MG63 (cell line): ENCODE data around the gene MGP. TPM values are rescaled to one million over a fixed set of nuclear protein-coding genes. Genes with fewer than 3 reads are reported as not detected.

ENCODE experiments used
- DNase-seq: peaks from one replicate; pipeline ENCODE4 v3.0.0-alpha.2; 2020
- H3K27me3 ChIP-seq: fragments of 250-450 bp; sonication (Bioruptor Pico); 2 replicates; pipeline ENCODE4 v1.5.1; 2020; ENCODE audit warnings: mild to moderate bottlenecking, moderate library complexity
- H3K36me3 ChIP-seq: fragments of 250-450 bp; sonication (Bioruptor Pico); 2 replicates; pipeline ENCODE4 v1.5.1; 2020; ENCODE audit warnings: mild to moderate bottlenecking, moderate library complexity
- H3K4me3 ChIP-seq: fragments of 250-450 bp; sonication (Bioruptor Pico); 2 replicates; pipeline ENCODE4 v1.5.1; 2020; ENCODE audit warnings: mild to moderate bottlenecking, moderate library complexity
- H3K9me3 ChIP-seq: fragments of 250-450 bp; sonication (Bioruptor Pico); 2 replicates; pipeline ENCODE4 v1.5.1; 2020; ENCODE audit warnings: mild to moderate bottlenecking, moderate library complexity
- total RNA-seq: library from RNA; depleted of rRNA; stranded (reverse); fragments of >200 nt; shearing (Covaris generic); gene quantifications from 2 replicates; pipeline ENCODE4 v1.2.3, GENCODE V29; 2014; ENCODE audit warnings: low replicate concordance; rRNA removed

MGP gene
- total RNA-seq = 0.69 and 0.72 TPM in 2 replicates

DNA sequence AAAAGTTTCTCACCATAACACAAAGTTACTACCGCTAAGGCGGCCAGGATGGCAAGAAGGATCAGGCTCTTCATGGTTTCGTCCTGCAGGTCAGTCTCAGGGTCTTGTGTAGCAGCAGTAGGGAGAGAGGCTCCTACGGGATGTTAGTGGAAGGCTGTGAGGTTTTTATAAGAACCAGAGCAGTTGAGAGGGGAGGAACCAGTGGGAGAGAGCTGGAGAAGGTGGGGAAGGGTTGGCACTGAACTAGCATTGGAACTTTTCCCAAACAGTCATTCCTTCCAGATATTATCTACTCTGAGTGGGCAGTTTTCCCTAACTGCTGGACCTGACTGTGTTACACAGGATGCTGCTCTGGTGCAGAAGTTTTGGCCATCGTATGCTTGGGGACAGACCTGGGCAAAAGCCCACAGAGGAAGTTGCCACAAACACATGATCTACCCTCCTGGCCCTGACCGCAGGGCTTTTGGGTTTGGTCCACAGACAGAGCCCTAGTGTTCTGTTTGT, at the start of gene MGP:
MGP (minus strand) TSS at position 137 of the 504 bp plus-strand sequence; CDS start at position 74, 63 bp downstream.
- H3K36me3 ChIP-seq = no peaks in the 10 kb centered on the region
- H3K4me3 ChIP-seq = no peak within 1 kb of the TSS
- DNase-seq = peak; percentile 43
- no peaks in the 10 kb centered on the region for H3K9me3 ChIP-seq
- H3K27me3 ChIP-seq = no peaks in the 10 kb centered on the region; the same call in 1 of the 2 replicates

DNA sequence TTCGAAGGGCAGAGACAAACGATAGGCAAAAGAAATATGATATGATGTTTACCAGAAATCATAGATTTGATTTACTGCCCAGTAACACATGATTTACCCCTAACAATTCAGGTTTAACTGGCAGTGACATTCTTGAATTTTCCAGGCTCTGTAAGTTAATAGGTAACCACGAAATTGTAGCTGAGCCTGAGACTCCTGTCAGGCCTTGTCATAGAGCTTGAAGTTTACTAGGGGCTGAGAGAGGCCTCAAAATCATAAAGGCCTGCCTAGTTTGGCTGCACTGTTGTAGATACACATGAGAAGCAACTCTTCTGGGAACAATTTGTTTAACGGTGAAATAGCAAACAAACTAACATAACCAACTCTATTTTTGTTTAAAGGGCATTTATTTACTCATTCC, 49.4 kb upstream of the MGP start:
- H3K4me3 ChIP-seq = no peak overlapping the region
- no peaks in the 10 kb centered on the region for H3K36me3 ChIP-seq
- H3K9me3 ChIP-seq = no peaks in the 10 kb centered on the region
- H3K27me3 ChIP-seq = no peaks in the 10 kb centered on the region
- no peak for DNase-seq

DNA sequence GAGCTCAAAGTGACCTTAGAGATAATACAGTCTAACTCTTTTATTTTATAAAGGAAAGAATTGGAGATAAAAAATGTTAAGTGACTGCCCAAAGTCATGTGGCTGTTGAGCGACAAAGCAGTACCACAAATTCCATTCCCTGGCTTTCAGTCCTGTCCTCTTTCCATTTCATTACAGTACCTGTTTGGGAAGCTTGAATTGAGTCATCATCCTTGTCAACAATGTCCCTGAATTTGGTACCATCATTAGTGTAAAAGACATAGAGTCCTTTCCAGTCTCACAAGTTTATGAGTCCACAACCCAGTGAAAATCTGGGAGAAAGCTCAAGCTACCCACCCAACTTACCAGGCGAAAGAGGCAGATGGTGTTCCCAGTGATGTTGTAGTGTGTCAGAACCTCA, 48.9 kb upstream of the MGP start:
- H3K27me3 ChIP-seq = no peaks in the 10 kb centered on the region
- H3K4me3 ChIP-seq = no peak overlapping the region
- H3K9me3 ChIP-seq = no peaks in the 10 kb centered on the region
- no peaks in the 10 kb centered on the region for H3K36me3 ChIP-seq
- no peak for DNase-seq

DNA sequence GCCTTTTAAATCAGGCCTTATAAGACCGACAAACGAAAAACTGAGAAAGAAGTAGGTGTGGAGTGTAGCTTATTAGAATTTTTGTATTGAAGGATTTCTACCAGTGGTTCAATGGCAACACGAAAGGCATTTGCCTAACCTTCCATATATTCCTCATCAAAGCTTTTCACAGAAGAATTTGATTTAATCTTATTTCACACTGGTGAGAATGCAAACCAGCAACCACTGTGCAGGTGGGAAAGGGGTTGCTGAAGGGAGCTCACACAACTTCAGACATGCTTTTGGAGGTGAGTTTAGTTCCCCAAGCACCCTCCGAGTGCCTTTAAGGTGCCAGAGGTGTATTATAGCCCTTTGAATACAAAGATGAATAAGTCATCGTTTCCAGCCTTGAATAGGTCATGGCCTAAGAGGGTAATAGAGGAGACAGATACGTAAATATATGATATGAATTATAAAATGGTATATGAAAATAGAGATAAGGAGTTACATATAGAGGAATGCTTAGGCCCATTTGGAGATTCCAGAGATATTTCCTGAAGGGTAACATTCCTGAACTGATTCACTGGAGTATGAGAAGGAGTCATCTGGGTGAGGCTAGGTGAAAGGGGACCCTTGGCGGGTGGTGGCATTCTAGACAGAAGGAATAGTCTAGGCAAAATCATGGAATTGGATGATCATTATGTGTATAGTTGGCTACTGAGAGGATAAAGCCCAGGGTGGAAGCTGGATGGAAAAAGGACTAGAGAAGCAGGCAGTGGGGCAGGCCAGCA, 46.3 kb upstream of the MGP start:
- H3K36me3 ChIP-seq = no peaks in the 10 kb centered on the region
- DNase-seq = no peak
- no peaks in the 10 kb centered on the region for H3K9me3 ChIP-seq
- 0 out of 2 replicates have a peak, but pooled peaks cover 3% of the 10 kb centered on the region for H3K27me3 ChIP-seq
- no peak overlapping the region for H3K4me3 ChIP-seq

DNA sequence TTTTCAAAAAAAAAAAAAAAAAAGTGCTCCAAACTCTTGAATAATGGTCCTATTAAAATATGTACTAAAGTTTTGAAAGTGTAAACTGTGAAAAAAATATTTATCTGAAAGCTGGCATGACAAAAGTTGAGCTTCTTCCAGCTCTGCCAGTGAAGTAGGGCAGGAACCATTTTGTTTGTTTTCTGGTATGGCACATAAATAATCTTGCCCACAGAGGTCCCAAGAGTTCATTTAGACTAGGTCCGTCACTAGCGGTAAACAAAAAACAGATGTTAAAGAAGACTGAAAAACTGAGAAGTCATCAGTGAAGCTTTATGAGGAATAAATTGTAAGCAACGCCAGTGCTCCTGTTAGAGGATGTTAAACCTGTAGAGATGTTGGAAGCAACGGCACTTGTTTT, 45.7 kb upstream of the MGP start:
- Histone ChIP-seq H3K9me3 (no peaks in the 10 kb centered on the region), H3K36me3 (no peaks in the 10 kb centered on the region), H3K4me3 (no peak overlapping the region), H3K27me3 (peaks cover 3% of the 10 kb centered on the region; the same call in 1 of the 2 replicates)
- no peak for DNase-seq

DNA sequence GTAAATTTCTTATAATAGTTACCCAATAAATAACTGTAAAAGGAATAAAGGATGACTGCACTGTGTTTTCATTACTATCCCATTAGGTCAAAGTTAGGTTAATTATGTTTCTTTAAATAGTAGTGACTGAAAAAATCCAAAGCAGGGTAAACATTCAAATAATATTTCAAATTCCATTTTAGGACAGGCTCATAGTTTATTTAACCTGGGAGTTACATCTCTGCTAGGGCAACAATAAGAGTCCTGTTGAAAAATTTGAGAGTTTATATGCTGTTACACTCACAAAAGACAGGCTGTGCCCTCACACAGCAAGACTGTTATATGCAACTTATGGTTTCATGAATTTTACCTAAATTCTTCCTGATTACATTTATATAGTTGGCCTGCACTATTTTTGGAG, 44.6 kb upstream of the MGP start:
- no peak for DNase-seq
- H3K27me3 ChIP-seq = peaks cover 3% of the 10 kb centered on the region; the same call in 1 of the 2 replicates
- no peaks in the 10 kb centered on the region for H3K36me3 ChIP-seq
- H3K9me3 ChIP-seq = no peaks in the 10 kb centered on the region
- no peak overlapping the region for H3K4me3 ChIP-seq

DNA sequence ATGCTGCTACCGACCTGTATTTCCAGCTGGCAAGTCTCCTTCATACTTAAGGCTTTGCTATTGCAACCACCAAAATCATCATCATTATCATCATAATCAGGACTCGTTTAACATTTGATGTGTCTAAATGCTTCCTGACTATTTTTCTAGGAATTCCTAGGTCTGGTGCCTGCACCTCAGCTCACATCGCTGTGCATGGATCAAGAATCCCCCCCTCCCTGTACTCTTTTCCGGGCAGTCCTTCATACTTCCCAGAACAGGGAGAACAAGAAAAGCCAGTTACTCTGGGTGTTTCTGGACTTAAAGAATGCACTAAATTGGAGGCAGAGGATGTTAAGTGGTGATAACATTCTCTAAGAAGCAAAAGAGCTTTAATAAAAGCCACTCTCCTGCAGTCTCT, 43.3 kb upstream of the MGP start:
- no peak for DNase-seq
- Histone ChIP-seq H3K9me3 (no peaks in the 10 kb centered on the region), H3K27me3 (peaks cover 3% of the 10 kb centered on the region; the same call in 1 of the 2 replicates), H3K36me3 (no peaks in the 10 kb centered on the region), H3K4me3 (no peak overlapping the region)

DNA sequence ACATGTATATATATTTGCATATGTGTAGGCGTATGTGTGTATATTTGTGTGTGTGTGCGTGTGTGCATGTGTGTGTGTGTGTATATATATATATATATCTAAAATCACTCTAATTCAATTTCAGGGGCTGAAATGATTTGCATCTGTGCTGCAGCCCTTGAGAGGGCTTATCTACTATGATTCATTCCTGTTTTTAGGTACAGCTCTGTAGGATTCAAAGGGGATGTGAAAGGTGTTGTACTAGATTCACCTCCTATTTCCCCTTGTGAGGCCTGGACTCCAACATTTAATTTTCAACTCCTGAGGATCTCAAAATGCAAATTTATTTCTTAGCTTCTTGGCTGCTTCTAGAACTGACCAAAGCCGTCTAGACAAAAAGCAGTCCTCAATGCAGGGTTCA, 41.6 kb upstream of the MGP start:
- no peaks in the 10 kb centered on the region for H3K9me3 ChIP-seq
- peaks cover 3% of the 10 kb centered on the region; the same call in 1 of the 2 replicates for H3K27me3 ChIP-seq
- DNase-seq = no peak
- no peaks in the 10 kb centered on the region for H3K36me3 ChIP-seq
- H3K4me3 ChIP-seq = no peak overlapping the region

DNA sequence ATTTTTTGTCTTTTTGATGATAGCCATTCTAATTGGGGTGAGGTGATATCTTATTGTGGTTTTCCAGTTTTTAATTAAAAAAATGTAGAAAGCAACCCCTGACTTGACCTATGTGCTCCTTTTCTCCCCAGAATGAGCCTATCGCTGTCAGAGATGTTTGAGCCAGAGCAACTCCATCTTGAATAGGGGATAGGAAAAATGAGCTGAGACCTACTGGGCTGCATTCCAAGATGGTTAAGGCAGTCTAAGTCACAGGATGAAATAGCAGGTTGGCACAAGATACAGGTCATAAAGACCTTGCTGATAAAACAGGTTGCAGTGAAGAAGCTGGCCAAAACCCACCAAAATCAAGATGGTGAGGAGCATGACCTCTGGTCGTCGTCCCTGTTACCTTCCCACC, 38.9 kb upstream of the MGP start:
- Histone ChIP-seq H3K9me3 (no peaks in the 10 kb centered on the region), H3K36me3 (no peaks in the 10 kb centered on the region), H3K27me3 (peaks cover 3% of the 10 kb centered on the region; the same call in 1 of the 2 replicates), H3K4me3 (no peak overlapping the region)
- DNase-seq = no peak

DNA sequence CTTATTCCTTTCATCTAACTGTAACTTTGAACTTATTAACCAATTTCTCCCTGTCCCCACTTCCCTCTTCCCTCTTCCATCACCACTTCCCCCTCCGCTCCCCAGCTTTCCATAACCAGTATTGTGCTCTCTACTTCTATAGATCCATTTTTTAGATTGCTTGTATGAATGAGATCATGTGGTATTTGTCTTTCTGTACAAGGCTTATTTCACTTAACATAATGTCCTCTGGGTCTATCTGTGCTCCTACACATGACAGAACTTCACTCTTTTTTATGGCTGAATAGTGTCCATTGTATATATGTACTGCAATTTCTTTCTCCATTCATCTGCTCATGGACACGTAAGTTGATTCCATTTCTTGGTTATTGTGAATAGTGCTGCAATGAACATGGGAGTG, 38.3 kb upstream of the MGP start:
- Histone ChIP-seq H3K9me3 (no peaks in the 10 kb centered on the region), H3K27me3 (peaks cover 3% of the 10 kb centered on the region; the same call in 1 of the 2 replicates), H3K36me3 (no peaks in the 10 kb centered on the region), H3K4me3 (no peak overlapping the region)
- no peak for DNase-seq

DNA sequence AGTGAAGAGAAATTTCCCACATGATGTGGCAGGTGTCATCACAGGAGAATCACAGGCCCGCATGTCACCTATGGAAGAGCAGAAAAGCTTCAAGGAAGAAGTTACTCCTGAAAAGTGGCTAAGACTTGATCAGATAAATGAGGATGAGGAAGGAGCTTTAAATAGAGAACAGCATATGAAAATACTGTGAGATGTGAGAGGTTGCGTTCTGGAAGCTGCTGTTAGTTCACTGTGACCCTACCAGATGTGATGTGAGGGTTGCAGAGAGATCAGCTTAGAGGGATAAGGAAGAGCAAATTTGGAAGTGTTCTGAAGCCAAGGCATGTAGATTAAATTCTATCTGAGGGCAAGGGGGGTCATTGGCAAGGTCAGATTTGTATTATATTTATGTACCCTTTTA, 35.6 kb upstream of the MGP start:
- Histone ChIP-seq H3K27me3 (no peaks in the 10 kb centered on the region), H3K4me3 (no peak overlapping the region), H3K9me3 (no peaks in the 10 kb centered on the region), H3K36me3 (no peaks in the 10 kb centered on the region)
- no peak for DNase-seq

DNA sequence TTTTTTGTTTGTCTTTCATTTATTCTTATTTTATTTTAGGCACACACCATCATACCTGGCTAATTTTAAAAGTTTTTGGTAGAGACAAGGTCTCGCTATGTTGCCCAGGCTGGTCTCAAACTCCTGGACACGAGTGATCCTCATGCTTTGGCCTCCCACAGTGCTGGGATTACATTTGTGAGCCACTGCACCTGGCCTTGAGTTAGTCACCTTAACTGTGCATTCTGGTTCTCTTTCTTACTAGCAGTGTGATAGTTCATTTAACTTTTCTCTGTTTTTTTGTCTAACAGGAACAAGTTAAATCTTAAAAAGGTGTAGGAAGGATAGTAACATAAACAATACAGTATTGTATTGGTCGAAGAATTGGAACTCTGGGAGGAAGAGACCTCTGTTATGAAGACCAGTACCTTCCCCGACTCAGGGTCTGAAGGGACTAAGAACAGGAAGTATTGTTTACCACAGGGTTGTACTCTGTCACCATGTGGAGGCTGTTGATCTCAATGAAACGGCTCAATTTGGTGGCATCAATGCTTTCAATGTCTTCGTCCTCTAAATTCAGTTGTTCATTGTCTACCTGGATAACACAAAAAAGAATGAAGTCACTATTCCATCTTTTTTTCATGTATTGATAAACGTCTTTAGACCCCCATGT, 34.9 kb upstream of the MGP start:
- Histone ChIP-seq H3K36me3 (no peaks in the 10 kb centered on the region), H3K27me3 (no peaks in the 10 kb centered on the region), H3K9me3 (no peaks in the 10 kb centered on the region), H3K4me3 (no peak overlapping the region)
- no peak for DNase-seq

DNA sequence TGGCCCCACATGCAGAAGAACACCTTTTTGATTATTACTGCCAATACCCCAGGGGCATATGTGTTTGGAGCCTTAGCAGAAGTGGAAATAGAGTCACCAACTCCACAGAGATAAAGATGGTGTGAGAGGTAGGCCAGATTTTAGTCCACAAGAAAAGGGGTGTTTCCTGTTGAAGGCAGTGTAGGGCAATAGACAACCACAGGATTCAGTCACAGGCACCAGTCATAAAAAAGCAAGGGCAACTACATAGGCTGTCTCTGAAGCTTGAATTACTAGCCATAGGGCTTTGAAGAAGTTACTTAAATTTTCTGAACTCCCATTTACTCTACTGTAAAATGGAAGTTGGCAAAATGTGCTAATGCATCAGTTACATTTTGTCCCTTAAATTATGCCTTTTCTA, 33.8 kb upstream of the MGP start:
- DNase-seq = no peak
- H3K36me3 ChIP-seq = no peaks in the 10 kb centered on the region
- no peaks in the 10 kb centered on the region for H3K27me3 ChIP-seq
- H3K9me3 ChIP-seq = no peaks in the 10 kb centered on the region
- no peak overlapping the region for H3K4me3 ChIP-seq

DNA sequence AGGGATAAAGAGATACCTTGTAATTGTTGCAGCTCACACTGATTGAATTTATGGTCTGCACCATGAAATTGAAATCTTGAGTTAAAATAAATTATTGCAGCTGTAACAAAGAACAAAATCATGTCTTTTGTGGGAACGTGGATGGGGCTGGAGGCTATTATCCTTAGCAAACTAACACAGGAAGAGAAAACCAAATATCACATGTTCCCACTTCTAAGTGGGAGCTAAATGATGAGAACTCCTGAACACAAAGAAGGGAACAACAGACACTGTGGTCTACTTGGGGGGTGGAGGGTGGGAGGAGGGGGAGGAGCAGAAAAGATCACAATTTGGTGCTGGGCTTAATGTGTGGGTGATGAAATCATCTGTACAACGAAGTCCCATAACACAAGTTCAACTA, 30.1 kb upstream of the MGP start:
- Histone ChIP-seq H3K27me3 (no peaks in the 10 kb centered on the region), H3K36me3 (no peaks in the 10 kb centered on the region), H3K4me3 (no peak overlapping the region), H3K9me3 (no peaks in the 10 kb centered on the region)
- DNase-seq = no peak

DNA sequence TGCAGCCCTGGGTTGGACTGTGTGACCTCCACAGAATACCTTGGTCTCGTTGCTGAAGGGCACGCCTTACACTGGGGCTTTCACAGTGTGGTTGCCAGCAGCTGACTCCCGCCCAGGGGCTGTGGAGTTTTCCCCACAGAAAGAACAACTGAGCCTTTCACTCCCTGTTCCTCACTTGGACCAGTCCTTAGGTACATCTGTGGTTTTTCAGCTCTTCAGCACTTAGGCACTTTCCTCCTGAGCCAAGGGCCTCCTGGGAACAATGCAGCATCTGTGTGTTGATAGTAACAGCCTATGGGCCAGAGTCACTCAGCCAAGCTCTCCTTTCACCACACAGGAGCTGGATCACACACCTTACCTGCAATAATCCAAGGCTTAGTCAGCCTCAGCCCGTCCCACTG, 27.7 kb upstream of the MGP start:
- H3K9me3 ChIP-seq = no peaks in the 10 kb centered on the region
- DNase-seq = no peak
- H3K4me3 ChIP-seq = no peak overlapping the region
- no peaks in the 10 kb centered on the region for H3K36me3 ChIP-seq
- no peaks in the 10 kb centered on the region for H3K27me3 ChIP-seq

DNA sequence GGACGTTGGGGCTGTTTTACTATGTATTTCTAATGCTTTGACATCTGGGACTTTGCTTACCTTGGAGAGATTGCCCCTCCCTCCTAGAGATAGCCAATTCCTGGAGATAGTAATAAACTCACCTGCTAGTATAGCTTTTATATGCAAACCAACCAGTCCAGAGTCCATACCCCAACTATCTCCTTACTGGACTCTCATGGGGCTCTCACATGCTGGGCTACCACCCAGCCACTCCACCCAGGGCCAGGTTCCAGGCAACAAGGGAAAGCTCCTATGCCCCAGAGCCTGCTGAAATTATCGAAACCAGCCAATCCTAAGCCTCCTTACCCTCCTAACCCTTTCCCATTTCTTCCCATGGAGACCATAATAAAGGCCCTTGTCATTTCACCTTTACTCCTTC, 25.5 kb upstream of the MGP start:
- H3K27me3 ChIP-seq = no peaks in the 10 kb centered on the region
- no peak for DNase-seq
- no peaks in the 10 kb centered on the region for H3K9me3 ChIP-seq

DNA sequence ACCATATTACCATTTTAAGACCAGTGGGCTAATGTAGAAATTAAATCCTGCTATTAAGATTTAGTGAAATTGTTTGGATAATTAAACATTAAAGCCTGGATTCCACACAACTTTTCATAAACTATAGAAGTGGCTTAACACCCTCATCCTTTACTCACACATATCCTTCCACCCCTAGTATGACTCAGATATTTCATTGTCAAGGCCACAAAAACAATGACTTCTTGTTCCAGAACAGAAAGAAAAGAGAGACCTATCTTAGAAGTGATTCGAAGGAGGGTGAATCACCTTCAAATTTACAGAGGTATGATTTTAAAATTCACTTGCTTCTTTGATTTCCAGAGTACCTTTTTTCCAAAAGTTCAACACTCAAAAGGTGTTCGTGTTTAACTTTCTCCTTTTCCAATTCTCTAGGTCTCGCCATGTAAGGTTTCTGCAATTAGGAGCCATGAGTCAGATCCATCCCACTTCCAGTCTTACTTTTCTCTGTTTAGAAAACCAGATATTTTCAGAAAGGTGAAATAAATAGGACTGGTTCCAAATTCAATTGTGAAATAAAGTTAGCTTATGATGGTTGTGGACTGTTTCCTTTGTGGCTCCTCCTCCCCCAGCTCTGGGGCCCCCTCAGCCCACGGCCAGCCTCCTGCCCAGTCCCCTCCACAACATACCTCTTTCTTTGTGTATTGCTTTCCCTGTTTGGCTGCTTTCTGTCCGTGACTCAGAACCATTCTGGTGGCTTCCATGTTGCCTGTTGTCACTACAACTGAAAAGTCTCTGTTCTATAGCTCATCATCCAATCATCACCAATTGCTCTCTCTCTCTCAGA, 24.6 kb upstream of the MGP start:
- no peaks in the 10 kb centered on the region for H3K27me3 ChIP-seq
- H3K9me3 ChIP-seq = no peaks in the 10 kb centered on the region
- DNase-seq = no peak
- no peak overlapping the region for H3K4me3 ChIP-seq
- no peaks in the 10 kb centered on the region for H3K36me3 ChIP-seq

More for the DNA sequence above, 25.5 kb upstream of the MGP start:
- H3K4me3 ChIP-seq = no peak overlapping the region
- no peaks in the 10 kb centered on the region for H3K36me3 ChIP-seq
